ENCODE measurements around the gene CCDC87.

DNA sequence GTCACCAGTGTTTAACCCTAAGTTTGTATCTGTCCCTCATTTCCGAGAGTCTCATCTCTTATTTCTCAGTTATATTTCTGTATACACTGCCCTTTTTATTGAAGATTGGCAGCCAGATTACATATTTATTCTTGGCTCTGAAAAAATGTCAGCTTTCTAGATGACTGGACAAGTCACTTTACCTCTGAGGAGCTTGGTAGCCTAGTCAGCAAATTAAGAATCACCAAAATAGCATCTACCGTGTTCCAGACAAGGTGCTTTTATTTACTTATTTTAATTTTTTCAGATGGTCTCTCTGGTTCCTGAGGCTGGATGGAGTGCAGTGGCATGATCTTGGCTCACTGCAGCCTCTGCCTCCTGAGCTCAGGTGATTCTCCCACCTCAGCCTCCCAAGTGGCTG, 40.1 kb upstream of the CCDC87 start:
- TF ChIP-seq, protein P1, sequence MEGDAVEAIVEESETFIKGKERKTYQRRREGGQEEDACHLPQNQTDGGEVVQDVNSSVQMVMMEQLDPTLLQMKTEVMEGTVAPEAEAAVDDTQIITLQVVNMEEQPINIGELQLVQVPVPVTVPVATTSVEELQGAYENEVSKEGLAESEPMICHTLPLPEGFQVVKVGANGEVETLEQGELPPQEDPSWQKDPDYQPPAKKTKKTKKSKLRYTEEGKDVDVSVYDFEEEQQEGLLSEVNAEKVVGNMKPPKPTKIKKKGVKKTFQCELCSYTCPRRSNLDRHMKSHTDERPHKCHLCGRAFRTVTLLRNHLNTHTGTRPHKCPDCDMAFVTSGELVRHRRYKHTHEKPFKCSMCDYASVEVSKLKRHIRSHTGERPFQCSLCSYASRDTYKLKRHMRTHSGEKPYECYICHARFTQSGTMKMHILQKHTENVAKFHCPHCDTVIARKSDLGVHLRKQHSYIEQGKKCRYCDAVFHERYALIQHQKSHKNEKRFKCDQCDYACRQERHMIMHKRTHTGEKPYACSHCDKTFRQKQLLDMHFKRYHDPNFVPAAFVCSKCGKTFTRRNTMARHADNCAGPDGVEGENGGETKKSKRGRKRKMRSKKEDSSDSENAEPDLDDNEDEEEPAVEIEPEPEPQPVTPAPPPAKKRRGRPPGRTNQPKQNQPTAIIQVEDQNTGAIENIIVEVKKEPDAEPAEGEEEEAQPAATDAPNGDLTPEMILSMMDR (IDR thresholded peaks at IDR 0.05): no peak
- no peak for TF ChIP-seq POLR2A (IDR thresholded peaks at IDR 0.05)

Data from testis (tissue), 2 donors.